ENCODE measurements around the gene ATG9A. TPM values are rescaled to one million over a fixed set of nuclear protein-coding genes. Genes with fewer than 3 reads are reported as not detected.

ATG9A gene
- total and polyA plus RNA-seq, 9 of the 15 experiments (the other 6 are each of a cell fraction or from before 2014, with no cell fraction given): 0.25 to 65.6 (median 23.4) TPM

DNA sequence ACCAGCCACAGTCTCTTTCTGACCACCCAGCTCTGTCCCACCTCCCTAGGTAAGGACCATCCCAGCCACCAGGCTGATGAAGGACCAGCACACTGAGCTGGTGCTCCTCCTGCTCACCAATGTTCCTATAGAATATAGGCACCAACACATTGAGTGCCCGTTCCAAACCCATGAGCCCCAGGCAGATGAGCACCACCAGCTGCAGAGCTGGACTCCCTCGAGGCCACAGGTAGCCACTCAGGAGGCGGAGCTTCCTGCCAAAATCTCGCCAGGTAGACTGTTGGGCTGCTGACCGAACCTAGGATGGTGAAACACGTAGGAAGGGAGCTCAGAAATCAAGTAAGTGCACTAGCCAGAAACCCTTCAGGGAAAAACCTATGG is 12.9 kb downstream of the ATG9A start (continued):
- TF ChIP-seq, protein P1, sequence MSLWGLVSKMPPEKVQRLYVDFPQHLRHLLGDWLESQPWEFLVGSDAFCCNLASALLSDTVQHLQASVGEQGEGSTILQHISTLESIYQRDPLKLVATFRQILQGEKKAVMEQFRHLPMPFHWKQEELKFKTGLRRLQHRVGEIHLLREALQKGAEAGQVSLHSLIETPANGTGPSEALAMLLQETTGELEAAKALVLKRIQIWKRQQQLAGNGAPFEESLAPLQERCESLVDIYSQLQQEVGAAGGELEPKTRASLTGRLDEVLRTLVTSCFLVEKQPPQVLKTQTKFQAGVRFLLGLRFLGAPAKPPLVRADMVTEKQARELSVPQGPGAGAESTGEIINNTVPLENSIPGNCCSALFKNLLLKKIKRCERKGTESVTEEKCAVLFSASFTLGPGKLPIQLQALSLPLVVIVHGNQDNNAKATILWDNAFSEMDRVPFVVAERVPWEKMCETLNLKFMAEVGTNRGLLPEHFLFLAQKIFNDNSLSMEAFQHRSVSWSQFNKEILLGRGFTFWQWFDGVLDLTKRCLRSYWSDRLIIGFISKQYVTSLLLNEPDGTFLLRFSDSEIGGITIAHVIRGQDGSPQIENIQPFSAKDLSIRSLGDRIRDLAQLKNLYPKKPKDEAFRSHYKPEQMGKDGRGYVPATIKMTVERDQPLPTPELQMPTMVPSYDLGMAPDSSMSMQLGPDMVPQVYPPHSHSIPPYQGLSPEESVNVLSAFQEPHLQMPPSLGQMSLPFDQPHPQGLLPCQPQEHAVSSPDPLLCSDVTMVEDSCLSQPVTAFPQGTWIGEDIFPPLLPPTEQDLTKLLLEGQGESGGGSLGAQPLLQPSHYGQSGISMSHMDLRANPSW (CRISPR knock-in tag; IDR thresholded peaks at IDR 0.05): no peak
- TF ChIP-seq SREBF2 (CRISPR knock-in tag; IDR thresholded peaks at IDR 0.05) (no peak), ELF2 (CRISPR knock-in tag; IDR thresholded peaks at IDR 0.05) (no peak), KDM1A (IDR thresholded peaks at IDR 0.05) (no peak)
- TF ChIP-seq, protein P2, sequence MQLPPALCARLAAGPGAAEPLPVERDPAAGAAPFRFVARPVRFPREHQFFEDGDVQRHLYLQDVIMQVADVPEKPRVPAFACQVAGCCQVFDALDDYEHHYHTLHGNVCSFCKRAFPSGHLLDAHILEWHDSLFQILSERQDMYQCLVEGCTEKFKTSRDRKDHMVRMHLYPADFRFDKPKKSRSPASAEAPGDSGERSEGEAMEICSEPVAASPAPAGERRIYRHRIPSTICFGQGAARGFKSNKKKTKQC (CRISPR knock-in tag; IDR thresholded peaks at IDR 0.05): no peak
- TF ChIP-seq, protein P3, sequence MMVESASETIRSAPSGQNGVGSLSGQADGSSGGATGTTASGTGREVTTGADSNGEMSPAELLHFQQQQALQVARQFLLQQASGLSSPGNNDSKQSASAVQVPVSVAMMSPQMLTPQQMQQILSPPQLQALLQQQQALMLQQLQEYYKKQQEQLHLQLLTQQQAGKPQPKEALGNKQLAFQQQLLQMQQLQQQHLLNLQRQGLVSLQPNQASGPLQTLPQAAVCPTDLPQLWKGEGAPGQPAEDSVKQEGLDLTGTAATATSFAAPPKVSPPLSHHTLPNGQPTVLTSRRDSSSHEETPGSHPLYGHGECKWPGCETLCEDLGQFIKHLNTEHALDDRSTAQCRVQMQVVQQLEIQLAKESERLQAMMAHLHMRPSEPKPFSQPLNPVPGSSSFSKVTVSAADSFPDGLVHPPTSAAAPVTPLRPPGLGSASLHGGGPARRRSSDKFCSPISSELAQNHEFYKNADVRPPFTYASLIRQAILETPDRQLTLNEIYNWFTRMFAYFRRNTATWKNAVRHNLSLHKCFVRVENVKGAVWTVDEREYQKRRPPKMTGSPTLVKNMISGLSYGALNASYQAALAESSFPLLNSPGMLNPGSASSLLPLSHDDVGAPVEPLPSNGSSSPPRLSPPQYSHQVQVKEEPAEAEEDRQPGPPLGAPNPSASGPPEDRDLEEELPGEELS (CRISPR knock-in tag; IDR thresholded peaks at IDR 0.05; ENCODE audit: borderline replicate concordance): no peak
